22Rv1 (cell line): ENCODE results near the gene IL3.

Source experiments
- CTCF ChIP-seq: fragments of 450-650 bp; IDR thresholded peaks from 2 replicates; pipeline ENCODE4 v1.5.1; 2017; ENCODE audit warnings: mild to moderate bottlenecking
- ZFX ChIP-seq: fragments of 450-650 bp; IDR thresholded peaks from 2 replicates; pipeline ENCODE4 v1.6.1; 2017; ENCODE audit warnings: antibody characterized with exemption, borderline replicate concordance

GRCh38 chr5:132080595-132080994 is 20.1 kb downstream of the IL3 start:
- TF ChIP-seq CTCF (no peak), ZFX (no peak)
